Measurements from ENCODE around the gene OBSCN. TPM values are rescaled to one million over a fixed set of nuclear protein-coding genes. Genes with fewer than 3 reads are reported as not detected.

Gene OBSCN
- total and polyA plus RNA-seq, 11 donors: 155 to 524 (median 354) TPM

- 51 to 62% (median 55%) methylated on average over 7 to 11 of the region's 11 CpGs; no CpG with 5 or more reads in 1 of the 4 donors for WGBS, 4 donors
- Histone ChIP-seq H3K36me3 (peaks cover 0 to 23% (median 0%) of the 10 kb centered on the region in 9 donors), H3K27me3 (peaks cover 0 to 10% (median 0%) of the 10 kb centered on the region in 9 donors), H3K4me1 (peaks cover 0 to 77% (median 33%) of the 10 kb centered on the region in 12 donors), H3K27ac (peak overlapping the region in 11 of 12 donors; percentile 23 to 100 (median 96)), H3K9me3 (no peaks in the 10 kb centered on the region), H3K4me3 (peak overlapping the region in 10 of 12 donors; percentile 34 to 93 (median 68))
- ATAC-seq: peak; percentile 22 to 41 (median 30)
- DNase-seq: peak in 3 of 5 donors; percentile 52 to 77 (median 62)
- intact Hi-C loops (cut with DNase I): loop anchor here in 1 of 10 donors (10.0 kb wide), 1 partner anchor 245 kb away; a partner anchor contains a TSS
- TF ChIP-seq, protein P1, sequence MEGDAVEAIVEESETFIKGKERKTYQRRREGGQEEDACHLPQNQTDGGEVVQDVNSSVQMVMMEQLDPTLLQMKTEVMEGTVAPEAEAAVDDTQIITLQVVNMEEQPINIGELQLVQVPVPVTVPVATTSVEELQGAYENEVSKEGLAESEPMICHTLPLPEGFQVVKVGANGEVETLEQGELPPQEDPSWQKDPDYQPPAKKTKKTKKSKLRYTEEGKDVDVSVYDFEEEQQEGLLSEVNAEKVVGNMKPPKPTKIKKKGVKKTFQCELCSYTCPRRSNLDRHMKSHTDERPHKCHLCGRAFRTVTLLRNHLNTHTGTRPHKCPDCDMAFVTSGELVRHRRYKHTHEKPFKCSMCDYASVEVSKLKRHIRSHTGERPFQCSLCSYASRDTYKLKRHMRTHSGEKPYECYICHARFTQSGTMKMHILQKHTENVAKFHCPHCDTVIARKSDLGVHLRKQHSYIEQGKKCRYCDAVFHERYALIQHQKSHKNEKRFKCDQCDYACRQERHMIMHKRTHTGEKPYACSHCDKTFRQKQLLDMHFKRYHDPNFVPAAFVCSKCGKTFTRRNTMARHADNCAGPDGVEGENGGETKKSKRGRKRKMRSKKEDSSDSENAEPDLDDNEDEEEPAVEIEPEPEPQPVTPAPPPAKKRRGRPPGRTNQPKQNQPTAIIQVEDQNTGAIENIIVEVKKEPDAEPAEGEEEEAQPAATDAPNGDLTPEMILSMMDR (IDR thresholded peaks at IDR 0.05): no peak
- TF ChIP-seq POLR2A (IDR thresholded peaks at IDR 0.05): peak in 1 of 2 donors; percentile 32
Observed at GRCh38 chr1:228210076-228210651, 2.3 kb downstream of the OBSCN start.

- H3K4me3 ChIP-seq: peak overlapping the region in 9 of 12 donors; percentile 1 to 93 (median 69)
- peak overlapping the region in 11 of 12 donors; percentile 23 to 100 (median 96) for H3K27ac ChIP-seq
- ATAC-seq (no peak), DNase-seq (no peak)
- TF ChIP-seq, protein P1 (IDR thresholded peaks at IDR 0.05): no peak
- TF ChIP-seq POLR2A (IDR thresholded peaks at IDR 0.05): no peak
- no peaks in the 10 kb centered on the region for H3K9me3 ChIP-seq
- H3K4me1 ChIP-seq: peaks cover 0 to 74% (median 32%) of the 10 kb centered on the region in 12 donors
- H3K36me3 ChIP-seq: peaks cover 0 to 29% (median 5%) of the 10 kb centered on the region in 9 donors
- peaks cover 0 to 10% (median 0%) of the 10 kb centered on the region in 9 donors for H3K27me3 ChIP-seq
- 60 to 71% (median 64%) methylated on average over 15 to 16 of the region's 16 CpGs for WGBS, 4 donors
- intact Hi-C loops (cut with DNase I): loop anchor here in 1 of 10 donors (10.0 kb wide), 1 partner anchor 244 kb away; a partner anchor contains a TSS
Observed at GRCh38 chr1:228210712-228211530, 3.1 kb downstream of the OBSCN start.

DNA sequence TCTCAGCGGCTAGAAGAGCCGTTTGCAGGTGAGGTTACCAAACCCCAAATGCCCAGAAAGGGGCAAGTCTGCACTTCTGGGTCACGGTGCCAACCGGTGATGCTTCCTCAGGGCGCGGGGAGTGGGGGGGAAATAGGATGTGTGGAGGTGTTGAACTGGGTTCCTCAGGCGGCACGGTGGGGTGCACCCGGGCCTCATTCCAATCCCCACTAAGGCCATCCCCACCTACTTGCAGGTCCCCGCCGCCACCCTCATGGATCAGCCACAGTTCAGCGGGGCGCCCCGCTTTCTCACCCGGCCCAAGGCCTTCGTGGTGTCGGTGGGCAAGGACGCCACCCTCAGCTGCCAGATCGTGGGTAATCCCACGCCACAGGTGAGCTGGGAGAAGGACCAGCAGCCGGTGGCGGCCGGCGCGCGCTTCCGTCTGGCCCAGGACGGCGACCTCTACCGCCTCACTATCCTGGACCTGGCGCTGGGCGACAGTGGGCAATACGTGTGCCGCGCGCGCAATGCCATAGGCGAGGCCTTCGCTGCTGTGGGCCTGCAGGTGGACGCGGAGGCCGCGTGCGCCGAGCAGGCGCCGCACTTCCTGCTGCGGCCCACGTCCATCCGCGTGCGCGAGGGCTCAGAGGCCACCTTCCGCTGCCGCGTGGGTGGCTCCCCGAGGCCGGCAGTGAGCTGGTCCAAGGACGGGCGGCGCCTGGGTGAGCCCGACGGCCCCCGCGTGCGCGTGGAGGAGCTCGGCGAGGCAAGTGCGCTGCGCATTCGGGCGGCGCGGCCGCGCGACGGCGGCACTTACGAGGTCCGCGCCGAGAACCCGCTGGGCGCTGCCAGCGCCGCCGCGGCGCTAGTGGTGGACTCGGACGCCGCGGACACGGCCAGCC is 3.9 kb downstream of the OBSCN start:
- H3K9me3 ChIP-seq: no peaks in the 10 kb centered on the region
- intact Hi-C loops (cut with DNase I): loop anchor here in 1 of 10 donors (10.0 kb wide), 1 partner anchor 243 kb away; a partner anchor contains a TSS
- ATAC-seq (no peak), DNase-seq (peak in 2 of 5 donors; percentile 16 to 60)
- WGBS, 4 donors: 66 to 89% (median 76%) methylated on average over 54 to 96 of the region's 96 CpGs
- TF ChIP-seq, protein P1 (IDR thresholded peaks at IDR 0.05): no peak
- no peak for TF ChIP-seq POLR2A (IDR thresholded peaks at IDR 0.05)
- peaks cover 0 to 33% (median 6%) of the 10 kb centered on the region in 9 donors for H3K36me3 ChIP-seq
- peak overlapping the region in 2 of 12 donors; percentile 42 to 78 for H3K4me3 ChIP-seq
- peaks cover 0 to 66% (median 27%) of the 10 kb centered on the region in 12 donors for H3K4me1 ChIP-seq
- H3K27me3 ChIP-seq: peaks cover 0 to 10% (median 0%) of the 10 kb centered on the region in 9 donors
- H3K27ac ChIP-seq: peak overlapping the region in 2 of 12 donors; percentile 24 to 99

Data from heart left ventricle (tissue), 16 donors.